ENCODE measurements around the gene JKAMP.

The JKAMP gene

DNA sequence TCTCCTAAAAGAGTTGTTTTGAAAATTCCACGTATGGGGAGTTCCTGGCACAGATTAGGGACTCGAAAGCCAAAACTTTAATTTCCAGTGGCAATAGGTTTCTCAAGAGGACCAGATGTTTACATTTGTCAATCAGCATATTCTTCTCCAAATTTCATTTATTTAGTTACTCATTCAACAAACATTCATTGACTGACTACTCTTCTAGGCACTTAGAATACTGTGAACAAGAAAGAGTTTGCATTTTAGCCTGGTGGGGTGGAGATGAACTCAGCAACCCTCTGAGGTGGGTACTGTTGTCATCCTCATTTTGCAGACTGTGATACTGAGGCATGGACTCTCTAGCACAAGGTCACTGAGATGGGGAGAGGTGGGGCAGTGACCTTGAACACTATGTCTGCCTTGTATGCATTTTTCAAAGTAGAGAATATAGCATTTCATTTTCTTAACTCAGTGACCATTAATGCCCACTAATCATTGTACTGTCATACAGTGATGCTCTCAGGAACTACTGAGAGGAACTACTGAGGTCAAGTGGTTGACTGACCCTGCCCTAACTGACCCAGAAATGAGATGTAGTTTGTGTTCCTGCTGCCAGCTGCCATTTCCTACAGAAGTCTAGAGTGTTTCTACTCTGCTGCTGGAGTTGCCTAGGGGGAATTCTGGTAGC lies 2.3 kb upstream of the JKAMP start:
- no peak for DNase-seq

DNA sequence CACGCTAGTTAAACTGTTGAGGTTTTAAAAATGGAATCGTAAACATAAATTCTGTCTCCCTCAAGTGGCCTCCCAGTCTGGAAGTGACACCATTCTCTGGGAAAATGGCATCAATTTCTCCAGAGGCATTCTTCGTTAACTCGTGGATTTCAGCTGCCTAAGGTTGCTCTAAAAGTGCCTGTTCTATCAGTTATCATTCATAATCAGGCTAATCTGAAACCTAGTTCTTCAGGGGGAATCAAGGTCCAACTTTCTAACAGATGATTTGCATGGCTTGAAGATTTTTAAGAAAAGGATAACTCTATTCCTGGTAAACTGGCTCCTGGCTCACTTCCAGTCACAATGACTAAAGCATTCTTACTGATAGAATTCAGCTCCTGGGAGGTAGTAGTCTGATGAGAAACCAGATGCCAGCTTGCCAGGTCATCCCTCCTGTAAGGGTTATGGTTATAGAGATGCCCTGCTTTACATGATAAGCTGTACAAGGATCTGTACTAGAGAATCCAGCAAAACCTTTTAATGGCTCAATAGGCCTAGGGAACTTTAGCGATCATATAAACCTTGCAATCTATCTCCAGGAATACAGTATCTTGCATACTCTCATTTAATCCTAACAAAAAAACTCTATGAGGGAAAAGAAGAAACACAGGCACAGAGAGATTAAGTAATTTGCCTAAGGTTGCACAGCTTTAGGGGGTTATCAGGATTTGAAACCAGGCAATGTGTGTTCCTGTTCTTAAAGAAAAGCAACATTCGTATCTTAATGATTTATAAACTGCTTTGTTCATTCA lies 1.6 kb upstream of the JKAMP start:
- no peak for DNase-seq

DNA sequence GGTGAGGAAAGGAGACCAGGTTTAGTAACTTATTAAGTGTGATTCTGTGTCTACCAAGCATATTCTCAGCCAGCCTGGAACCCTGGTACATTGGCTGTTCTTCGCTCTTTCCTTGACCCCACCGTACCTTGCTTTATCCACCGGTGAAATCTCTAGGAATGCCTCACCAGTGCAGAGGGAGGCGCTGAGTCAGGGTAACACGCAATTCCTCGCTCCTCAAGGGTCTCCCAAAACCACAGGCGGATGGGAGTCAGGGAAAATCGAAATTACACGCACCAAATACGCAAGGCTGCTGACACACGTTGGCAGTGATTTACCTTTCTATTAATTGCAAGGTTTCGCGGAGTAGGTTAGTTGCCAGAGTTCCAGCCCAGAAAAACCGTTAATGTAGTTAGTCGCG lies 954 bp upstream of the JKAMP start:
- no peak for DNase-seq

DNA sequence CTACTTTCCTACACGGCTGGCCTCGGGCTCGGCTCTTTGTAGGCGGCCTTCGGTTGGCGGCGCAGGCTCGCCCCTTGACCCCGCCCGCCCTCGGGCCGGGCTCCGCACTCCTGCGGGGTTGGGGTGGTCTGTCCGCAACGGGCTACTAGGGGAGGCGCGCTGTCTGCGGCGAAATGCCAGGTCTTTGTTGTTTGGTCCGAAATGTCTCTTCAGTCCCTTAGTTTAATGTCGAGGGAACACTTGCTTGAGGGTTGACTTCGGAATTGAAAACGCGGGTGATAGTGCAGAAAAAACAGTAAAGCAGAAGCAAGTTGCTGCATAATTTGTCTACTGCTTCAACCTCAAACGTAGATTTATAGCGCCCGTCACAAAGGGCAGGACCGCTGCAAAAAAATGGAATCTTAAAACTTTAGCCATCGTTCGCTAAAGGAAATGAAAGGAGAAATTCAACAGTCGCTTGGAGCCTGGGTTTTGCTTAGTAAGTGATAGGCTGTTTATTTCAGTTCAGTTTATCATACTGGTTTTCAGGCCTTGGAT lies 390 bp downstream of the JKAMP start:
- no peak for DNase-seq

DNA sequence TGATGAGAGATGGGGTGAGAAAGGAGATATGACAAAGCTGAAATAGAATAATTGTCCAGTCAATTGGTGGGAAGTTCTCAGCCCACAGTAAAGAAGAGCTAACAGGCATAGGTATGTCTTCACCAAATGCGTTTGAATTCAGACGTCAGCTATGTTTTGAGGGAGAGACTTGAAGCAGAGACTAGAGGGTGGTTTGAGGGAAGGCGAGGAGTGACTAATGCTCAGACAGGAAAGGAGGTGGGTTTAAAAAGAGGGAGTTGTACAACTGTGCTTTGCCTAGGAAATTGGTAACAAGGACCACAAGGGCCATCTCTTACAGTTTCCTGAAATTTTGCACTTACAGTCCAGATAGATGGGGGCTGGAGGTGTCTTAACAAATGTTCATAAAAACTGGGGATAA lies 6.4 kb downstream of the JKAMP start:
- DNase-seq = no peak

DNA sequence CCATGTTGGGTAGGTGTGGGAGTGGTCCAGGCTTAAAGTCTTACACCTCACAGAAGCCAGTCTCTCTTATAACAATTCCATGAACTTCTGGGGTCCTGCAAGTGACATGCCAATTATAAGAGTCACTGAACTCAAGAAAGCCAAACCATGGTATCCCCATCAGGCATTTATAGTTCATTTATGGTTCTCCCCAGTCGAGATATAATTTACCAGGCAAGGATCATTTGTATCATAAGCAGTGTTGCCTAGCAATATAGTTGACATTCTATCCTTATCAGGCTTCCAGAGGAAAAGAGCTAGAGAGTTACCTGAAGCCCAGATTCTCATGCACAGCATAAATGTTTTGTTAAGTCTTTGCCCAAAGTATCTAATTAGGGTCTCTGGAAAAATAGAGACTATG lies 8.1 kb downstream of the JKAMP start:
- DNase-seq = no peak

DNA sequence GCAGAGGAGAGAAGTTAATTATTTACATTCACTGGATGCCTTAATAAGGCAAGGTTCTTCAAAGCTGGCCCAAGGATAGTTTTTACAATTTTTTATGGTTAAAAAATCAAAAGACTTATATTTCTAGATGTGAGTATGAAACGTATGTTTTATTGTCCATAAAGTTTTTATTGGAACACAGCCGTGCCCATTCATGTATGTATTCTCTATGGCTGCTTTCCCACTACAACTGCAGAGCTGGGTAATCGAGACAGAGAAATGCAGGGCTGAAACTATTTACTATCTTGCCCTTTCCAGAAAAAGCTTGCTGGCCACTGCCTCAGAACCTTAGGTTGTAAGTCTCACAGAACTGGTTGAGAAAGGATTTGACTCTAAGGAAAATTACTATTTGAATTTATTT lies 16.4 kb downstream of the JKAMP start:
- DNase-seq = no peak

DNA sequence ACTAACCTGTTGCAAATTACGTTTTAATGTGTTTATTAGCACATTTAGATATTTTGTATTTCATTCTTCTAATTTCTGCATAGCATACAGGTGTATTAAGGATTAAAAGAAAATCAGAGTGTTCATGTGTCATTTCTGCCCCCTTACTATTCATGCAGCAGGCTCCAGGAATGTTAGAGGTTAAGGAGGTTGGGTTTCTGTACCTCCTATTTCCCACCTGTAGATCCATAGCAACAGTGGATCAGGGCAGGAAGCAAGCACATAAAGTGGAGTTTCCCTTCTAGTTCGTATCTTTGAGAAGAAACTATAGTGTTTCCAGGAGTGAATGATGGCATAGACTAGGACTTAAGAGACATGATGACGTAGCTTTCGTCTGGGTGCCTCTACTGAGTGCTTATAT lies 18.9 kb downstream of the JKAMP start:
- no peak for DNase-seq

DNA sequence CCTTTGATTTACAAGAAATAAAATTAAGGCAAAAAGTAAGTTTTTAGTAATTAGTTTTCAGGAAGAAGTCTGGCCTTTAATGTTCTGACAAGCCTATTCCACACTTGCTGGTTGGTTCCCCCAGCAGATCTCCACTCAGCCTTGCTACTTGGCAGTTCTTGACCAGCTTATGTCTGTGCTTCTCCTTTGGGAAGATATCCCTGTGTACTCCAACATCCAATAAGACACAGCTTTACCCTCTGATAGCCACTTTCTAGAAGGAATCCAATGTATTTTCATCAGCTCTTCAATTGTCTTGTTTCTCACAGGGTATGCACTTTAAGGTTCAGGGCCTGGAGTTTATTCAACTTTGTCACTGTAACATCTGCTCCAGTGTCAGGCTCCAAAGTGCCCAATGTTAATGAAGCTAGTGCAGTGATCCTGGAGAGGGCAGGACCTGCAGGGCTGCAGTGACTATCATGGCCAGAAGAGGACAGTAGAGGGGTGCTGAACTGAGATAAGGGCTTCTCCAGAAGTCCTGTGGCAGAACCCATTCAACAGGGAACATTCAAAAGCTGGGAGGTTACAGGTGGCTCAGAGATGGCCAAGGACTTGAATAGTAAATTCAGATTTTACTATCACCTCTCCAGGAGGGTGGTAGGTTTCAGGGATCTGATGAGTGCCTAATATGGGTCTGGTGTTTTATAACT lies 22.9 kb downstream of the JKAMP start:
- DNase-seq = peak; percentile 66 to 68

DNA sequence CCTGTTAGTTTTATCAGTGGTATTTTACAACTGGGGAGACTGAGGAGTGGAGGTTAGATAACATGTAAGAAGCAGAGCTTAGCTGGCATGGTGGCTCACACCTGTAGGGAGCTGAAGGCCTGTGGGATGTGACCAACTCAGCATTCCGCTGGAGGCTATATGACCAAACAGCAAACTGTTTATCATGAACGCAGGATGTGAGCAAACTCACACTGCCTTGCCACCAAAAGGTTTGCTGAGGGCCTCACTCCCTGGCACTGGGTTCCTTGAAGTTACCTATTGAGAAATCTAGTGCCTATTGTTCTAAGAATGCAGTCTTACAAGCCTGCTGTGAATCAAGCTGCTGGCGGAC lies 23.4 kb downstream of the JKAMP start:
- DNase-seq = no peak

DNA sequence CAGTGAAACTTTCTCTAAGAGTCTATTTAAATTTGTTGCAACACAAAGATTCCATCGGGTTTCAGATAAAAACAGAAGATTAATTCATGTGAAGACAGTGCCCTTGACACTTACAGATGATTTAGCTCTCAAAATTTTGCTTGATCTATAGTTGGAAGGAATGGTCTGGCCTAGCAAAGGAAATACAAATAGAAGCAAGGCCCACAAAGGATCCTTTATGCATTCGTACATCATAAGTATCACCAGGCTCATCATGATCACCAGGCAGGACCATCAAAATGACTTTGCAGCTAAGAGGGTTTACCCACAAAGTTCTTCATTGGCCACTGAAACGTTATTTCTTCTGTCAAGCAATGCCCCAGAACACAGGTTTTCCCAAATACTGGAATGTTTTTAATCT lies 24.8 kb downstream of the JKAMP start:
- DNase-seq = no peak

DNA sequence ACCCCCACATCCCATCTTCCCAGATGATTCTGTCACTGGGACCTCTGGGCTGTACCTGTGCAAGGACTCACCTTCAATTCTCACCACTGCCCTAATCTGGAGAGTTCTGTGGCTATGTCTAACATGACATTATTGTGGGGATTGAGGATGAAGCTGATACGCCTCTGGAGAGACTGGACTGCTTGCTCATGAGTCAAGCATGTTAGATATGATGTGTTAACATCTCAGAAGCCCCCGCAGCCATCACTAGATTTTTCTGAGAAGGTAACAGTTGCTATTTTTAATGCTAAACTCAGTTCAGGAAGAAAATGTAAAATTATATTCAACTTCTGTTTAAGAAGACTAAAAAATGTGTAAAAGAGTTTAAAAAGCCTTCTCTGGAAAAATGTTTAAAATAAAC lies 25.7 kb downstream of the JKAMP start:
- DNase-seq = no peak

DNA sequence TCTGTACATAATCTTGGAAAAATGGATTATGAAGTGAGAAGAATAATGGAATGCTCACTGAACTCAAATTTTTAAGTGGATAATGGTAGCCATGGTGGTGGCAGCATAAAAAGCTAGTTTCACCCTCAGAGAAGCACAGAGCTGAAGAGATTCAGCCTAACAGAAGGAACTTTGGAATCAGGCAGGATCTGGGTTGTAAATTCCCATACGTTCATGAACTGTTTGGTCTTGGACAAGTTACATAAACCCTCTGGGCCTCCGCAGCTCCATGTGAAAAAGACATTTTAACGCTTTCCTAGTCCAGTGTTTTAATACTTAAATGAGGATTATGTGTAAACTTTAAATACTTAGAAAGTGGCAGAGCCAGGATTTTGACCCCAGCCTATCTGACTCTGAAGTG lies 26.6 kb downstream of the JKAMP start:
- DNase-seq = no peak

DNA sequence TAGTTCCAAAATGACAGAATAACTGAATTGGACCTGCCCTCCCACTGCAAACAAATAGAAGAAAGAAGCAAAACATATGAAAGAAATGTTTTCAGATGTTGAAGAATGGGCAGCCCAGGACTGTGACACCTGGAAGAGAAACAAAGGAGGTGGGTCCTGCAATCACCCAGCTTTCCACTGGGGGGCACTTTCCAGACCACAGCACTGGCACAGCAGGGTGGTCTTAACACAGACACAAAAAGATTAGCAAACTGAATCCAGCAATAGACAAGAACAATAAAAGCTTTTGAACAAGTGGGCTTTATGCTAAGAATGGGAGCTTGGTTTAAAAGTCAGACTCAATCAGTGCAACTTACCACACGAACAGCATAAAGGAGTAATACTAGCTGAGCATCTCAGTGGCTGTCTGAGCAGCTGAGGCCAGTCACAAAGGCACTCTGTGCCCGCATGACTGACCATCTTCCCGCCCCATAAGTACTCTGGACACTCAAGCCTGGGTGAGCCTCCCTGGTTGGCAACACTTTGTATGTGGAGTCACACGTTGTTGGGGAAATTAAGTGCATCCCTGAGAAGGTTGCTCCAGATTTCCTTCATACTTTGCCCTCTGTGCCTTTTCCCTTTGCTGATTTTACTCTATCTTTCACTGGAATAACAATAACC lies 27.7 kb downstream of the JKAMP start:
- DNase-seq = peak in 1 of 2 experiments; percentile 23

DNA sequence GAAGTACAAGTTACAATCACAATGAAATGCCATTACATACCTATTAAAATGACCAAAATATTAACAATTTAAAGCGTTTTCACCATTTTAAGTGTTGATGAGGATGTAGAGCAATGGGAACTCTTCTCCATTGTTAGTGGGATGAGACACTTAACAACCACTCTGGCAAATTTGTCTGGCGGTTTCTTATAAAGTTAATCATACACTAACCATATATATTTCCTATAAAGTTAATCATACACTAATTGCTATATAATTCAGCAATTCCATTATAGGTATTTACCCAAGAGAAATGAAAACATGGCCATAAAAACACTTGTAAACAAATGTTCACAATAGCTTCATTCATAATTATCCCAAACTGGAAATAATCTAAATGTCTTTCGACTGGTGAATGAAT lies 35.9 kb downstream of the JKAMP start:
- no peak for DNase-seq

DNA sequence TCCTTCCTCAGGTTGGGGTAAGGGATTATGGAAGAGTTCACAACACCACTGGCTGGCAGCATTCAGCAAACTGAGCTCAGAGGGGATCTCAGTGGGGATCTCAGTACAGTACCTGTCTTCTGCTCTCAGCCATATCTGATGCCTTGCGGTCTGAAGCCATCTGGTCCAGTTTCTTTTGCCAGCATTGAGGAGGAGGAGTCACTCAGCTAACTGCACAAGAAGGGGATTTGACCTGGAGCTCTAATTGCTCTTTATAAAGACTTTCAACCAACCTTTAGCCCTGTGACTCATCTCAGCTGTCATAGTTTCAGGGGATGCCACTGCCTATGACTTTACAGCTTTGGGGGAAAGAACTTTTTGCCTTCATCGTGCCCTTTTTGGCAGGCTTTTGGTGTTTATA lies 44.9 kb downstream of the JKAMP start:
- DNase-seq = no peak

DNA sequence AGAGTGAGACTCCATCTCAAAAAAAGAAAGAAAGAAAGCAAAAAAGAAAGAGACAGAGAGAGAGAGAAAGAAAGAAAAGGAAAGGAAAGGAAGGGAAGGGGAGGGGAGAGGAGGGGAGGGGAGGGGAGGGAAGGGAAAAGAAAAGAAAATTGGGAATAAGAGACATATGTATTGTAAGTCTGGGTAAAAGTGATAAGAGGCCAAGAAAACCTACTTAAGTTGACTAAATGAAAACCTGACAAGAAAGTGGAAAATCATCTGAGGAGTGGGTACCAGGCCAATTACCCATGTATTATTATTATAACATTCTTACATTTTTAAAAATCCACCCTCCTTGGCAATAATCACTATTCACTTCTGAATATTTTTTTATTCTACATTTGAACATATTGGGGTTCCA lies 46.0 kb downstream of the JKAMP start:
- no peak for DNase-seq

DNA sequence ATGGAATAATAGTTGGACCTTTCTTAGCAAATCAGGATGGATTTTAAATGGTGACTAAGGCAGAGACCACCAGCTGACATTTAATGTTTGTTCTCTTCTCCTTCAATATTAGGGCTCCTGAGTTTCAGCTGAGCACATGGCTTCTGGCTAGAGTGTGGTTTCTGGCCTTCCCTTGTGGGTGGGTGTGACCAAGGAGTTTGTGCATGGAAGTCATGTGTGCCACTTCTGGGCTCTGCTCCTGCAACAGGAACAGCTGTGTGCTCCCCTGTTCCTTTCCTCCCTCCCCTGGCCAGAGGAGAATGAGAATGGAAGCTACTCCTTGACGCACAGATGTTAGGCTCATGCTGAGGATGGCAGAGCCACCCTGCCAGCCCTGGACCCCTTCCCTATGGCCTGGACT lies 48.1 kb downstream of the JKAMP start:
- DNase-seq = no peak

DNA sequence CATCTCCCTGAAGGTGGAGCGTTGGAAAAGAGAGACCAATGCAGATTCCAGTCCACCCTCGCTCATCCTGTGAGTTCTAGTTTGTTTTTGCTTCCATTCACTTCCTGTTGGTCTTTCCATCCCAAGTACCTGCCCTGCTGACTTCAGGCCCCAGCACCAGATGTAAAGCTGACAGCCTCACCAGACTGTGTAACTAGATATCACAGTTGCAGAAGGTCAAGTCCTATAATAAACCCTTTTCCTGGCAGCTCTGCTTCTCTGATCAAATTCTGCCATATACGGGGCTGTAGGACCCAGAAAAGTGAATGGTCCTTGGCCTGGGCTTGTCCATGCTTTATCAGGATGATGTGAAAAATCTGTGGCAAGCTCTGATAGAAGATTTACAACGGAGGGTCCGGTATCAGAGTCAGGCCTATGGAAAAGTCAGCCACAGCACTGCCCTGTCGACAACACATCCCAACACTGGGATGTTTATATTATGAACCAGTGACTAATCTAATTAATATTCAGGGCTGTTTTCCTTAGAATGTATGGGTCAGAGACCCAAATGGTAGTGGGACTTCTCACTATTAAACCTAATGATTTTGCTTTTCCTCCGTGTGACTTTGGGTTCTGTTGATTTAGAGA lies 50.2 kb downstream of the JKAMP start:
- DNase-seq = no peak

DNA sequence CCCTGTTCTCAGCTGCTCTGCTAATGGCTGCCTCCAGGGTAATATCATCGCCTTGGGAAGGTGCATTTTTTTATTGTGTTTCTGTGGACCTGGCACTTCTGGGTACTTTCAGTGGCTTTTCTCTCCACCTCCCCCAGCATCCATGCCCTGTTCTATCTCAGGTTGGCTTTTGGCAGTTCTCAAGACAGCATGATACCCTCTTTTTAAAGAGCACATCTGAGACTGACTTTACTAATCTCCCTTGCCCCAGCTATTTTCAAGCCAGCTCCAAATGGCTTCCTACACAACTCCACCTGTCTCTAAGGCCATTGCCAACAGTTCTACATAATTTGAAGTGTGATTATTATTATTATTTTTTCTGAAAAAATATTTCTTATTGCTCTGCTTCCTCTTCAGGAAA lies 53.2 kb downstream of the JKAMP start:
- no peak for DNase-seq

DNA sequence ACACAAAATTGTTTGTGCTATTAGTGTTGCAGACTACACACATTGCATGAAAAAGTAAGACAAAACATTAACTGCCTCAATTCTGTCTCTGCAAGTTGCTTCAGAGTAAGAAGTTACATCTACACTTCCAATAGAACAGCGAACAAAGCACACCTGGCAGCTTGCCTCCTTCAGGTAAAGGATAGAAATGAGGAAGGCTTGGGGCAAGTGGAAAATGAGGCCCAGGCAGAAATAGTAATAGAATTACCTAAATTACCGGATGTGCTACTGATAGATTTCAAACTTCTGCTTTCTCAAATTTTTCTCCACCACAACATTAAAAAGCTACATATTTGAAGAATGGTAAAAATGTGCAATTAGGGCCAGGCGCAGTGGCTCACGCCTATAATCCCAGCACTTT lies 54.6 kb downstream of the JKAMP start:
- no peak for DNase-seq

DNA sequence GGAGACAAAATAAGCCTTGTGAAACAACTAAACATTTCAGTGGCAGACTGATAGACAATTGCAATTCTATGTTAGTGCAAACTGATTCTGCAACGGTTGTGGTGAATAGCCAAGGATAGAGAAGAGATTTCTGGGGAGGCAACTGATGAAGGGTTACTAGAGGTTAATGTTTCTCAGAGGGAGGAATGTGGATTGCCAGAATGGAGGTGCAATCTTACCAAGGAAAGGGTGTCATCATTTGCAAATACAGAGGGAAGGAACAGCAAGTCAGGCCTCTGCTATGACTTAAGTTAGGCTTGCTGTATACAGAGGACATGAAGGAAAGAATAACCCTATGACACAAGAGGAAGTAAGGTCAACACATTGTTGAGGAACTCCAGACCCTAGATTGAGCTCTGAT lies 56.5 kb downstream of the JKAMP start:
- DNase-seq = no peak

DNA sequence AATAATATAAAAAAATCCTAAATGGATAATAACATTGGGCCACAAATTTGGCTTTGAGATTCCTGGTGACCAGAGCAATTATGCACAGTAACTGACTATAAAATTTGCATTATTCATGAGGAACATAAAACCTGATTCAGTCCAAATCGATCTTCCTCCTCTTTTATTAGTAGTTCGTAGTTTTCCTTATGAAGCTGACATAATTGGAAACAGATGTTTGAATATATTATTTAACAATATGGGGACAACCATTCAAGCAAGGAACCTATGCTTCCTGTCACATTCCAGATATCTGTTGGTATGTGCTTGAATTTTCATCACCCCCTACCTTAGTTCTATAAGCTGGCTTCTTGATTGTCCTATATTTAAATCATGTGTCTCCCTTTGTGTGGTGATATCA lies 57.4 kb downstream of the JKAMP start:
- DNase-seq = no peak
